ENCODE results near the gene ACSL6. TPM values are rescaled to one million over a fixed set of nuclear protein-coding genes. Genes with fewer than 3 reads are reported as not detected.

Gene ACSL6
- total RNA-seq, 4 donors from 2014 or later = 0.22 to 3.3 (median 0.81) TPM

- H3K4me1 ChIP-seq = no peaks in the 10 kb centered on the region
- TF ChIP-seq POLR2A (IDR thresholded peaks at IDR 0.05) = no peak
- TF ChIP-seq CTCF (IDR thresholded peaks at IDR 0.05) = no peak
- TF ChIP-seq EP300 (IDR thresholded peaks at IDR 0.05) = no peak
- DNase-seq (ENCODE audit: low spot score in 2 of 2) = no peak
- 87 to 90% methylated on average over 10 of the region's 10 CpGs for WGBS, 2 donors
- peaks cover 0 to 6% of the 10 kb centered on the region in 2 donors for H3K27me3 ChIP-seq
- no peak overlapping the region for H3K27ac ChIP-seq
- no peak overlapping the region for H3K4me3 ChIP-seq
- H3K36me3 ChIP-seq = no peaks in the 10 kb centered on the region
- peaks cover 0 to 4% (median 0%) of the 10 kb centered on the region in 4 donors for H3K9me3 ChIP-seq
Observed at GRCh38 chr5:132044207-132044606, 32.7 kb upstream of the ACSL6 start.

- no peak for DNase-seq (ENCODE audit: low spot score in 2 of 2)
- Histone ChIP-seq H3K9me3 (peaks cover 0 to 12% (median 0%) of the 10 kb centered on the region in 4 donors), H3K4me1 (no peaks in the 10 kb centered on the region), H3K27me3 (no peaks in the 10 kb centered on the region), H3K27ac (no peak overlapping the region), H3K4me3 (no peak overlapping the region), H3K36me3 (no peaks in the 10 kb centered on the region)
- no peak for TF ChIP-seq POLR2A (IDR thresholded peaks at IDR 0.05)
- TF ChIP-seq CTCF (IDR thresholded peaks at IDR 0.05) = no peak
- TF ChIP-seq EP300 (IDR thresholded peaks at IDR 0.05) = no peak
- WGBS, 2 donors = 52% methylated on average over 2 of the region's 2 CpGs
Observed at GRCh38 chr5:132037353-132037752, 25.9 kb upstream of the ACSL6 start.

GRCh38 chr5:132033122-132033521, 21.7 kb upstream of the ACSL6 start:
- H3K27me3 ChIP-seq = no peaks in the 10 kb centered on the region

GRCh38 chr5:132032196-132032595, 20.7 kb upstream of the ACSL6 start:
- H3K36me3 ChIP-seq = no peaks in the 10 kb centered on the region
- H3K4me1 ChIP-seq = no peaks in the 10 kb centered on the region
- no peak for DNase-seq (ENCODE audit: low spot score in 2 of 2)
- H3K27ac ChIP-seq = no peak overlapping the region
- H3K9me3 ChIP-seq = peaks cover 0 to 3% (median 0%) of the 10 kb centered on the region in 4 donors
- TF ChIP-seq EP300 (IDR thresholded peaks at IDR 0.05) = no peak
- no peak for TF ChIP-seq POLR2A (IDR thresholded peaks at IDR 0.05)
- TF ChIP-seq CTCF (IDR thresholded peaks at IDR 0.05) = no peak
- H3K4me3 ChIP-seq = no peak overlapping the region
- no peaks in the 10 kb centered on the region for H3K27me3 ChIP-seq

More at GRCh38 chr5:132033122-132033521, 21.7 kb upstream of the ACSL6 start:
- peaks cover 0 to 8% (median 0%) of the 10 kb centered on the region in 4 donors for H3K9me3 ChIP-seq
- TF ChIP-seq EP300 (IDR thresholded peaks at IDR 0.05) = no peak
- no peak for TF ChIP-seq POLR2A (IDR thresholded peaks at IDR 0.05)
- no peak for TF ChIP-seq CTCF (IDR thresholded peaks at IDR 0.05)
- H3K4me1 ChIP-seq = no peaks in the 10 kb centered on the region
- H3K4me3 ChIP-seq = no peak overlapping the region
- 55 to 65% methylated on average over 4 of the region's 4 CpGs for WGBS, 2 donors
- no peaks in the 10 kb centered on the region for H3K36me3 ChIP-seq
- no peak for DNase-seq (ENCODE audit: low spot score in 2 of 2)
- H3K27ac ChIP-seq = no peak overlapping the region

GRCh38 chr5:132030610-132031009, 19.2 kb upstream of the ACSL6 start:
- no peak for DNase-seq (ENCODE audit: low spot score in 2 of 2)
- WGBS, 2 donors = 91 to 94% methylated on average over 2 of the region's 2 CpGs

More at GRCh38 chr5:132030610-132031009, 19.2 kb upstream of the ACSL6 start:
- TF ChIP-seq EP300 (IDR thresholded peaks at IDR 0.05) (no peak), POLR2A (IDR thresholded peaks at IDR 0.05) (no peak), CTCF (IDR thresholded peaks at IDR 0.05) (no peak)
- no peaks in the 10 kb centered on the region for H3K27me3 ChIP-seq
- no peak overlapping the region for H3K4me3 ChIP-seq
- H3K9me3 ChIP-seq = peaks cover 0 to 3% (median 0%) of the 10 kb centered on the region in 4 donors
- H3K27ac ChIP-seq = no peak overlapping the region
- no peaks in the 10 kb centered on the region for H3K4me1 ChIP-seq
- no peaks in the 10 kb centered on the region for H3K36me3 ChIP-seq
